Cerebellar nuclear complex (tissue), 1 donor: ENCODE measurements around the gene ITGA2.
"Not testable (repeated sequence)": the region's sequence is repeated elsewhere in the genome, so short reads cannot be mapped to it uniquely, and the experiment has no call there.

Source experiments
- DNase-seq, 2 experiments: peaks; one replicate each; lab custom pipeline; 2025; lab: John Stamatoyannopoulos, UW

The ITGA2 gene

GRCh38 chr5:52989025-52989780 lies at the start of gene ITGA2:
TSS of gene ITGA2 (plus strand) at chr5:52989352. CDS start at chr5:52989469, 117 bp downstream.
- no peak for DNase-seq

- no peak for DNase-seq
These were observed 45.9 kb upstream of the ITGA2 start for GRCh38 chr5:52943285-52943684.

- DNase-seq: no peak
These were observed 45.3 kb upstream of the ITGA2 start for GRCh38 chr5:52943808-52944207.

GRCh38 chr5:52945040-52945439 lies 44.1 kb upstream of the ITGA2 start:
- no peak for DNase-seq

- no peak for DNase-seq
These were observed 41.9 kb upstream of the ITGA2 start for GRCh38 chr5:52947208-52947607.

- DNase-seq: no peak
These were observed 41.3 kb upstream of the ITGA2 start for GRCh38 chr5:52947851-52948250.

- DNase-seq: no peak
These were observed 40.6 kb upstream of the ITGA2 start for GRCh38 chr5:52948418-52949076.

GRCh38 chr5:52950686-52951085 lies 38.5 kb upstream of the ITGA2 start:
- no peak for DNase-seq

- no peak for DNase-seq
These were observed 36.7 kb upstream of the ITGA2 start for GRCh38 chr5:52952483-52952882.

GRCh38 chr5:52956014-52956413 lies 33.1 kb upstream of the ITGA2 start:
- no peak for DNase-seq

- no peak for DNase-seq
These were observed 32.0 kb upstream of the ITGA2 start for GRCh38 chr5:52956915-52957747.

- DNase-seq: no peak
These were observed 27.9 kb upstream of the ITGA2 start for GRCh38 chr5:52961274-52961681.

- no peak for DNase-seq
These were observed 25.5 kb upstream of the ITGA2 start for GRCh38 chr5:52963636-52964035.

GRCh38 chr5:52964138-52964537 lies 25.0 kb upstream of the ITGA2 start:
- DNase-seq: no peak

GRCh38 chr5:52976157-52976556 lies 13.0 kb upstream of the ITGA2 start:
- DNase-seq: not testable (repeated sequence)

GRCh38 chr5:52977264-52977897 lies 11.8 kb upstream of the ITGA2 start:
- no peak for DNase-seq

- DNase-seq: no peak
These were observed 7.6 kb upstream of the ITGA2 start for GRCh38 chr5:52981507-52981906.

- DNase-seq: no peak
These were observed 5.2 kb upstream of the ITGA2 start for GRCh38 chr5:52983731-52984636.

- no peak for DNase-seq
These were observed 3.8 kb upstream of the ITGA2 start for GRCh38 chr5:52985306-52985705.

GRCh38 chr5:52987711-52988331 lies 1.3 kb upstream of the ITGA2 start:
- DNase-seq: no peak
